IMR-90 (cell line): ENCODE measurements around the gene SLIT1.
A peak's percentile ranks its signal among the peaks of the same experiment; 100 is the strongest.

ENCODE experiments used
- CEBPB ChIP-seq: IDR thresholded peaks from 2 replicates; pipeline ENCODE4 v1.6.1; 2012; ENCODE audit warnings: low read depth, low read length, improper control_type of control experiment
- CHD1 ChIP-seq: IDR thresholded peaks from 2 replicates; pipeline ENCODE4 v1.6.1; 2012; ENCODE audit warnings: low read depth, low read length, improper control_type of control experiment
- CTCF ChIP-seq: conservative IDR thresholded peaks from 2 replicates; pipeline ENCODE4 v1.5.1; 2012; ENCODE audit warnings: mild to moderate bottlenecking, low read depth, low read length, improper control_type of control experiment
- ELK1 ChIP-seq: fragments of 150-350 bp; IDR thresholded peaks from 2 replicates; pipeline ENCODE4 v1.6.1; 2016; ENCODE audit warnings: low read depth, mild to moderate bottlenecking, low read length, moderate library complexity, borderline replicate concordance
- MAFK ChIP-seq: IDR thresholded peaks from 2 replicates; pipeline ENCODE4 v1.6.1; 2012; ENCODE audit warnings: low read depth, low read length, improper control_type of control experiment
- MAZ ChIP-seq: IDR thresholded peaks from 2 replicates; pipeline ENCODE4 v1.6.1; 2012; ENCODE audit warnings: low read depth, mild to moderate bottlenecking, low read length, improper control_type of control experiment, moderate library complexity, borderline replicate concordance
- MXI1 ChIP-seq: IDR thresholded peaks from 2 replicates; pipeline ENCODE4 v1.6.1; 2012; ENCODE audit warnings: low read depth, mild to moderate bottlenecking, low read length, moderate library complexity, borderline replicate concordance
- NFE2L2 ChIP-seq: fragments of 150-350 bp; IDR thresholded peaks from 2 replicates; pipeline ENCODE4 v1.6.1; 2016; ENCODE audit warnings: low read depth, mild to moderate bottlenecking, low read length
- POLR2A ChIP-seq: IDR thresholded peaks from 2 replicates; pipeline ENCODE4 v1.6.1; 2012; ENCODE audit warnings: mild to moderate bottlenecking, low read depth, low read length
- RCOR1 ChIP-seq: IDR thresholded peaks from 2 replicates; pipeline ENCODE4 v1.6.1; 2012; ENCODE audit warnings: mild to moderate bottlenecking, low read length, improper control_type of control experiment; ENCODE audit not compliant: insufficient replicate concordance
- RFX5 ChIP-seq: IDR thresholded peaks from 2 replicates; pipeline ENCODE4 v1.8.0; 2012; ENCODE audit warnings: low read depth, mild to moderate bottlenecking, low read length, moderate library complexity
- SMC3 ChIP-seq: fragments of 150-350 bp; IDR thresholded peaks from 2 replicates; pipeline ENCODE4 v1.6.1; 2016; ENCODE audit warnings: low read depth, mild to moderate bottlenecking, antibody characterized with exemption, low read length, moderate library complexity

GRCh38 chr10:97037365-97038361 is 148.1 kb downstream of the SLIT1 start:
- TF ChIP-seq POLR2A = no peak
- peak; percentile 83 for TF ChIP-seq CTCF
- TF ChIP-seq ELK1 = no peak
- peak; percentile 50 for TF ChIP-seq SMC3
- no peak for TF ChIP-seq NFE2L2
- TF ChIP-seq MXI1 = no peak
- TF ChIP-seq MAZ = peak; percentile 37; the same call in 1 of the 2 replicates
- TF ChIP-seq MAFK = no peak
- TF ChIP-seq CEBPB = no peak
- no peak for TF ChIP-seq CHD1
- TF ChIP-seq RCOR1 = no peak
- TF ChIP-seq RFX5 = no peak
